Heart right ventricle (tissue), 16 donors: ENCODE results near the gene TRPM5. TPM values are rescaled to one million over a fixed set of nuclear protein-coding genes. Genes with fewer than 3 reads are reported as not detected.

Experiments
- ATAC-seq, 8 donors: fragments of 200-7000 bp; cut with Tn5 transposase; one replicate each; pipeline ENCODE4 v1.9.1; 2020; ENCODE audit warnings: mild to moderate bottlenecking in 8 of 8, moderate library complexity in 8 of 8, moderate number of reproducible peaks in 1 of 8
- DNase-seq, 2 donors: peaks; one replicate each; pipeline ENCODE4 v3.0.0-alpha.2; 2020
- H3K27ac ChIP-seq, 10 donors: fragments of 200-600 bp; sonication (generic) in 2 of 10; one replicate each; pipeline versions ENCODE4 v1.5.0 to v1.8.0; 2020 to 2022; ENCODE audit warnings: mild to moderate bottlenecking in 3 of 10
- H3K27me3 ChIP-seq, 7 donors: fragments of 200-600 bp; one replicate each; pipeline ENCODE4 v1.8.0; 2021 to 2022; ENCODE audit warnings: mild to moderate bottlenecking in 2 of 7
- H3K36me3 ChIP-seq, 9 donors: fragments of 200-600 bp; sonication (generic) in 1 of 9; one replicate each; pipeline versions ENCODE4 v1.5.0 to v1.8.0; 2020 to 2022; ENCODE audit warnings: mild to moderate bottlenecking in 2 of 9
- H3K4me1 ChIP-seq, 9 donors: fragments of 200-600 bp; sonication (generic) in 1 of 9; one replicate each; pipeline versions ENCODE4 v1.5.0 to v1.8.0; 2020 to 2022; ENCODE audit warnings: mild to moderate bottlenecking in 4 of 9
- H3K4me3 ChIP-seq, 10 donors: fragments of 200-600 bp; sonication (generic) in 2 of 10; one replicate each; pipeline versions ENCODE4 v1.5.0 to v1.8.0; 2020 to 2022; ENCODE audit warnings: mild to moderate bottlenecking in 7 of 10, moderate library complexity in 2 of 10
- H3K9me3 ChIP-seq, 11 donors: fragments of 200-600 bp in 10 of 11; sonication (generic) in 2 of 11; one replicate each; pipeline versions ENCODE4 v1.5.0 to v1.8.0; 2013 to 2022; ENCODE audit warnings: mild to moderate bottlenecking in 2 of 11, control low read depth in 1 of 11, moderate library complexity in 1 of 11
- CTCF ChIP-seq, 9 donors: fragments of 200-600 bp; sonication (generic) in 2 of 9; IDR thresholded peaks; one replicate each; pipeline versions ENCODE4 v1.5.0 to v1.8.0; 2021 to 2022; ENCODE audit warnings: antibody characterized with exemption in 9 of 9, mild to moderate bottlenecking in 5 of 9, moderate library complexity in 1 of 9
- WGBS, 2 donors: extraction: QIAGEN DNeasy Blood & Tissue Kit; methylation state at CpG; one replicate each; pipeline ENCODE4 v1.1.7; 2013; ENCODE audit warnings: inconsistent platforms in 1 of 2; 5-methylcytosine and 5-hydroxymethylcytosine counted together
- intact Hi-C, 10 donors: fragments of 100-400 bp; cut with DNase I; formaldehyde crosslinking; loops; one replicate each; pipeline versions ENCODE4 v1.11.1 to v1.14.2; 2022
- polyA plus RNA-seq, 2 donors: library from polyadenylated mRNA; stranded (reverse); fragments of 200-250 nt; gene quantifications; one replicate each; pipeline ENCODE4 v1.2.3, GENCODE V29; 2013
- total RNA-seq, 10 donors: library from RNA; stranded (reverse); fragmentation: NEBNext Ultra II Directional in 3 of 10; extraction: Animal tissue kit (Norgen Biotek cat#: 25700) in 3 of 10; gene quantifications; one replicate each; pipeline versions ENCODE4 v1.2.1 to v1.2.4, GENCODE V29; 2021 to 2023
- donor health status: Arrhythmogenic right ventricular cardiomyopathy.
- donor health status: ischemic (EF 13 %, LVEDD 7.1; RV severe dilation, severe dysfunction).
- donor health status: healthy with polysubstance abuse.
- donor health status: DM: no; HTN: yes; CAD: no.
- donor health status: DM: no; HTN: no; CAD: no.
- donor health status: ischemic (EF 25% LVEDD 6.9; RV normal size, moderate dysfunction).
- donor health status: ischemic (EF 25% LVEDD 5.7; RV mildly dilated, moderate dysfunction).
- donor health status: healthy.
- donor health status: DM: yes; HTN: yes; CAD: no.
- donor health status: Ischemic cardiomyopathy.
- donor health status: ischemic (EF 35%, LVEDD 5.7; RV mildly dilated, moderate dysfunction).
- donor health status: nonischemic (EF 11% LVEDD 7.7; RV severe dilation, severe dysfunction).
- donor health status: DM: yes; HTN: yes; CAD: no.
- donor health status: PGD.
- donor health status: ischemic (EF 29% LVEDD 5.4; RV normal size, mild dysfunction).
- donor health status: nonischemic (EF 23%, LVEDD 6.1; RV moderate dilation, normal function).

Gene TRPM5
- total and polyA plus RNA-seq, 12 donors, result not detected

GRCh38 chr11:2442589-2442988, 1.7 kb downstream of the TRPM5 start:
- Histone ChIP-seq H3K4me1 (peaks cover 3 to 30% (median 23%) of the 10 kb centered on the region in 9 donors), H3K36me3 (no peaks in the 10 kb centered on the region), H3K27ac (no peak overlapping the region), H3K4me3 (no peak overlapping the region), H3K9me3 (peaks cover 0 to 5% (median 0%) of the 10 kb centered on the region in 11 donors), H3K27me3 (peaks cover 0 to 17% (median 5%) of the 10 kb centered on the region in 7 donors)
- intact Hi-C loops, result loop anchor here in 3 of 10 donors (5.0 kb wide), 2 partner anchors 70 to 80 kb away; no protein-coding TSS in a partner anchor
- 89 to 95% methylated on average over 2 of the region's 2 CpGs for WGBS, 2 donors
- no peak for TF ChIP-seq CTCF (IDR thresholded peaks at IDR 0.05)
- ATAC-seq, result no peak
- DNase-seq, result no peak

GRCh38 chr11:2441171-2441570, 3.1 kb downstream of the TRPM5 start:
- Histone ChIP-seq H3K27ac (no peak overlapping the region), H3K9me3 (peaks cover 0 to 5% (median 0%) of the 10 kb centered on the region in 11 donors), H3K4me3 (no peak overlapping the region), H3K4me1 (peaks cover 3 to 16% (median 9%) of the 10 kb centered on the region in 9 donors), H3K36me3 (no peaks in the 10 kb centered on the region), H3K27me3 (peaks cover 0 to 28% (median 9%) of the 10 kb centered on the region in 7 donors)
- no peak for TF ChIP-seq CTCF (IDR thresholded peaks at IDR 0.05)
- no peak for ATAC-seq
- intact Hi-C loops, result loop anchor here in 3 of 10 donors (5.0 kb wide), 2 partner anchors 71 to 81 kb away; no protein-coding TSS in a partner anchor
- DNase-seq, result peak in 1 of 2 donors; percentile 8
- WGBS, 2 donors, result 68 to 79% methylated on average over 3 to 4 of the region's 4 CpGs

GRCh38 chr11:2440646-2441045, 3.7 kb downstream of the TRPM5 start:
- DNase-seq, result no peak
- Histone ChIP-seq H3K9me3 (peaks cover 0 to 5% (median 0%) of the 10 kb centered on the region in 11 donors), H3K27me3 (peaks cover 0 to 22% (median 9%) of the 10 kb centered on the region in 7 donors), H3K36me3 (no peaks in the 10 kb centered on the region), H3K4me3 (no peak overlapping the region), H3K27ac (no peak overlapping the region), H3K4me1 (peaks cover under 1 to 11% (median 4%) of the 10 kb centered on the region in 9 donors)
- intact Hi-C loops, result loop anchor here in 3 of 10 donors (5.0 kb wide), 2 partner anchors 72 to 82 kb away; no protein-coding TSS in a partner anchor
- no peak for ATAC-seq
- WGBS, 2 donors, result 81 to 85% methylated on average over 8 of the region's 8 CpGs
- no peak for TF ChIP-seq CTCF (IDR thresholded peaks at IDR 0.05)

GRCh38 chr11:2439820-2440219, 4.5 kb downstream of the TRPM5 start:
- TF ChIP-seq CTCF (IDR thresholded peaks at IDR 0.05), result no peak
- Histone ChIP-seq H3K9me3 (peaks cover 0 to 5% (median 0%) of the 10 kb centered on the region in 11 donors), H3K36me3 (no peaks in the 10 kb centered on the region), H3K27ac (no peak overlapping the region), H3K4me1 (peaks cover 0 to 6% (median 0%) of the 10 kb centered on the region in 9 donors), H3K4me3 (no peak overlapping the region), H3K27me3 (peaks cover 0 to 21% (median 5%) of the 10 kb centered on the region in 7 donors)
- DNase-seq (no peak), ATAC-seq (no peak)
- 91 to 95% methylated on average over 3 of the region's 3 CpGs for WGBS, 2 donors
- intact Hi-C loops, result loop anchor here in 3 of 10 donors (5.0 kb wide), 2 partner anchors 72 to 82 kb away; no protein-coding TSS in a partner anchor
